AG09319 (cell line): Measurements from ENCODE around the gene PIP4K2A.

Source experiments
- DNase-seq: peaks from one replicate; pipeline ENCODE4 v3.0.0-alpha.2; 2010; ENCODE audit warnings: low read depth; ENCODE audit errors: extremely low read depth
- TF ChIP-seq, protein P1 (sequence below): IDR thresholded peaks from 2 replicates; pipeline ENCODE4 v1.5.1; 2011; ENCODE audit warnings: low read depth, mild to moderate bottlenecking, inconsistent platforms, low read length, moderate library complexity

Gene PIP4K2A

DNA sequence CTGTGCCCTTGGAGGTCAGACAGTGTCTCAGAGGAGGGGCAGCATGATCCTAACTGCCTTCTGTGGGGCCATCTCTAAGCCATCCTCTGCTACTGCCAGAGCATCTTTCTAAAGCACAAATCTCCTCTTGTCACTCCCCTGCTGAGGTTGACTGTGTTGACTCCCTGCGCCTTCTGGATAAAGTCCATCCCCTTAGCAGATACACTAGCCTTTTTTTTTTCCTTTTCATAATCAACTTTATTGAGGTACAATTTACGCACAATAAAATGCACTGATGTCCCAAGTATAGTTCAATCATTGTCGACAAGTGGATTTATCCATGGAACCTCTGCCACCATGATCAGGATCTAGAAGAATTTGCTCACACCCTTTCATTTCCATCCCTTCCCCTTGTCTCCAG is 219.0 kb downstream of the PIP4K2A start:
- DNase-seq, result no peak
- TF ChIP-seq, protein P1, sequence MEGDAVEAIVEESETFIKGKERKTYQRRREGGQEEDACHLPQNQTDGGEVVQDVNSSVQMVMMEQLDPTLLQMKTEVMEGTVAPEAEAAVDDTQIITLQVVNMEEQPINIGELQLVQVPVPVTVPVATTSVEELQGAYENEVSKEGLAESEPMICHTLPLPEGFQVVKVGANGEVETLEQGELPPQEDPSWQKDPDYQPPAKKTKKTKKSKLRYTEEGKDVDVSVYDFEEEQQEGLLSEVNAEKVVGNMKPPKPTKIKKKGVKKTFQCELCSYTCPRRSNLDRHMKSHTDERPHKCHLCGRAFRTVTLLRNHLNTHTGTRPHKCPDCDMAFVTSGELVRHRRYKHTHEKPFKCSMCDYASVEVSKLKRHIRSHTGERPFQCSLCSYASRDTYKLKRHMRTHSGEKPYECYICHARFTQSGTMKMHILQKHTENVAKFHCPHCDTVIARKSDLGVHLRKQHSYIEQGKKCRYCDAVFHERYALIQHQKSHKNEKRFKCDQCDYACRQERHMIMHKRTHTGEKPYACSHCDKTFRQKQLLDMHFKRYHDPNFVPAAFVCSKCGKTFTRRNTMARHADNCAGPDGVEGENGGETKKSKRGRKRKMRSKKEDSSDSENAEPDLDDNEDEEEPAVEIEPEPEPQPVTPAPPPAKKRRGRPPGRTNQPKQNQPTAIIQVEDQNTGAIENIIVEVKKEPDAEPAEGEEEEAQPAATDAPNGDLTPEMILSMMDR, result no peak

DNA sequence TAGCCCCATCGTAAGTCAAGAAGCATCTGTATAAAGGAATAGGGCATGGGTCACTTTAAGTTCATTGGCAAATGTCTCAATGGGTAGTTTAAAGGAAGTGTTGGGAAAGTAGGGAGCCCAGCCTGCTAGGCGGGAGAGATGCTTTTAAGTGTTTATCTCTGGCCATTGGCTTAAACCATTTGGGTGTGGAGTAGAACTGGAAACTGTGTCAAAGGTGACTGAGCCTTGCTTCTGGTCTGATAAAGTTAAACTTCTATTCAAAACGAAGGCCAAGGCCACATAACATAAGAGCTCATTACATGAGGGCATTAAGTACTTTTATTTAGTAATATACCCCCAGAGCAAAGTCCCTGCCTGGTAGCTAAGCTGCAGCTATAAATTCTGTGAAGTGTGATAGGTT is 220.4 kb downstream of the PIP4K2A start:
- TF ChIP-seq, protein P1, result no peak
- DNase-seq, result no peak

DNA sequence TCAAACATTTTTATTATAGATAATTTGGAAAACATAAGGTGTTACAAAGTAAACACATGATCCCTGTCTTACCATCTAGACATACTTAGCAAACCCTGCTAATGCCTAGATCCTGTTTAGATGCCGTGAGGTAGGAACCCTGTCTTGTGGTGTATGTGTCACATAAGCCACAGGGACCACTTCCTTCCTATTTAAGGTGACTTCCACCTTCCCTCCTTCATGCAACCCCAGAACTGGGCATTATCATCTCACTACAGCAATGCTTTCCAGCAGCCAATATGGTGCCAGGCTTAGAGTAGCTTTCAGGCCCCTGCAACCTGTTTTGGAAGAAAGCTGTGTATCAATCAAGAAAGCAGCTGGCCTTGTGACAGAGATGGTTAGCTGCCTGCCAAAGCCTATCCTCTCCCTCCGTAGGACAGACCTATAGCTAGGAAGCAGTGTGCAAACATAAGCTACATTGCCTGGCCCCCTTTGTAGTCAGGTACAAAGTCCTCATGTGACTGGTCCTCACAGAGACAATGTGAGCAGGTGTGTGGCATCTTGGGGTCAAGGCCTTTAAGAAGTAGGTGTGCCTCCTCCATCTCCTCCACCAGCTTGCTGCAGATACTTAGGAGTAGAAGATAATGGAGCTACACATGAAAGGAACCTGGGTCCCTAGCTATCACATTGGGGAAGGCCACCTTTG is 222.3 kb downstream of the PIP4K2A start:
- DNase-seq, result no peak
- TF ChIP-seq, protein P1, result no peak

DNA sequence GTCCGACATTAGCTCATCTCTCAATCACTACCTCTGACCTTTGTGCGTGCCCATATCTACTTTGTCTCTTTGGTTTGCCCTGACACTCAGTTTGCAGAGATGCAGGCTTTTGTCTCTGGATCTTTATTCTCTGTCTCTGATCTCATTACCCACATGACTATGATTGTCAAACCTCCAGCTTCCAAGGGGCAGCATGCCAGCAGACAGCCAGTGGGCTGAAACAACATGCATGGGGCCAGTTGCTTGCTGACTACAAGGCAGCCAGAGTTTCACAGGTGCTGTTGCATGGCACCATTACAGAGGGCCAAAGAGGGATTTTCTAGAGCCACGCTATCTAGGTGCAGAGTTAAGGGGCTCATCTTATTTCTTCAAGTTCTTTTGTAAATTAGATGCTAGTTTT is 222.9 kb downstream of the PIP4K2A start:
- DNase-seq, result no peak
- TF ChIP-seq, protein P1, result no peak

DNA sequence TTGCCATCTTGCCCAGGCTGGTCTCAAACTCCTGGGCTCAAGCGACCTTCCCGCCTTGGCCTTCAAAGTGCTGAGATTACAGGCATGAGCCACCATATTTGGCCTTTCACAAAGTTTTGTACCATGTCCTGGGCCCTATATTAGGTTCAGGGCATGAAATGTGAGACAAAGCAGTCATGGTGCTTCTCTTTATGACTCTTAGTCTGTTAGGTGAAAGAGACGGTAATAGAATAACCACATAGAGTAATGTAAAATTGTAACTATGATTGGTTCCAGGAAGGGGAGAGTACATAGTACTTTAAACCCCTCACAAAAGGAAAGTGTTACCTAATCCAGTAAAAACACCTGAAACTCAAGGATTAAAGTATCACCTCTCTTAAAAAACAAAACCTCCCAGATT is 224.4 kb downstream of the PIP4K2A start:
- DNase-seq, result no peak
- TF ChIP-seq, protein P1, result no peak

DNA sequence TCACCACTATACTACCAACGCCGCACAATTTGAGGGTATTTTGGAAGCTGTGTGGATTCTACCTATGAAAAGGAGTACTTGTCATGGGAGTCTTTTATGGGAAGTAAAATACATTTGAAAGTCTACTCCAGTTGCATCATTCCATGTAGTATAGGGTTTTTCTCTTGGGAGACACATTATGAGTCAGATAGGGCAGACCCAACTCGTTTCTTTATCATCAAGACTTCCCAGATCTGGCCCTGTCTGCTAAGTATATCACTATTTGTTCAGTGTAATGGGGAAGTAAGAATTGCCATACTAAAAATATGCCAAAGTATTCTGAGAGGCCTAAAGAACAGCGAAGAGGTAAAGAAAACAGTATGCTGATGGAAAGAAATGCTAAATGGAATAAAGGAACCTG is 224.9 kb downstream of the PIP4K2A start:
- DNase-seq, result no peak
- TF ChIP-seq, protein P1, result no peak

DNA sequence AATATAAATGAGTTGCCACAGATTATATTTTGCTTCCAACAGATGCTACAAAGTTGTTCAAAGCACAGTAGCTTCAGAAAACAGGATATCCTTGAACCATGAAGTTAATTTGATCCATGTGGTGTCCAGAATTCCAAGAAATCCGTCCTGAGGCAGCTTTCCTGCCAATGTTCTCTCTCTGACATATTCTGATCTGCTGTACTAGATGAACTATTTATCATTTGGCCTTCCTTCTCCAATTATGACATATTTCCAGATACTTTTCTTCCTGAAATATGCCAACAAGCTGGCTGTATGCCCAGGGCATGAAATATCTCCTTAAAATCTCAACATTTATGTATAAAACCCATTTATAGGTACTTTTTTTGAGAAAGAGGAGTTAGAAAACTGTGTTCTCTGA is 227.9 kb downstream of the PIP4K2A start:
- DNase-seq, result peak; percentile 4
- TF ChIP-seq, protein P1, result no peak
